HG02763 (cell line): ENCODE results near the gene HOXB3.

Source experiments
- ATAC-seq: cut with Tn5 transposase; IDR thresholded peaks from one replicate; pipeline ENCODE4 v1.9.1; 2021; ENCODE audit warnings: mild to moderate bottlenecking, moderate library complexity; ENCODE audit not compliant: unreplicated experiment

HOXB3 gene

GRCh38 chr17:48588528-48588927 is 1.5 kb downstream of the HOXB3 start:
- no peak for ATAC-seq

GRCh38 chr17:48588074-48588415 is 2.0 kb downstream of the HOXB3 start:
- no peak for ATAC-seq

GRCh38 chr17:48587276-48588073 is 2.6 kb downstream of the HOXB3 start:
- ATAC-seq = no peak

GRCh38 chr17:48586355-48587258 is 3.4 kb downstream of the HOXB3 start:
- ATAC-seq = no peak

GRCh38 chr17:48584223-48584741 is 5.8 kb downstream of the HOXB3 start:
- ATAC-seq = no peak

- ATAC-seq = no peak
Measured at GRCh38 chr17:48583708-48584222, 6.3 kb downstream of the HOXB3 start.

GRCh38 chr17:48582750-48583069 is 7.3 kb downstream of the HOXB3 start:
- ATAC-seq = no peak

- no peak for ATAC-seq
Measured at GRCh38 chr17:48579760-48580554, 10.1 kb downstream of the HOXB3 start.

GRCh38 chr17:48579471-48579759 is 10.6 kb downstream of the HOXB3 start:
- ATAC-seq = no peak

GRCh38 chr17:48578616-48579470 is 11.2 kb downstream of the HOXB3 start:
- ATAC-seq = peak; percentile 25

- ATAC-seq = peak; percentile 49
Measured at GRCh38 chr17:48577946-48578615, 12.0 kb downstream of the HOXB3 start, which contains the start of gene HOXB4. Gene HOXB4 (minus strand): TSS chr17:48578350. CDS start chr17:48578319, 31 bp downstream.

GRCh38 chr17:48577330-48577945 is 12.6 kb downstream of the HOXB3 start:
- ATAC-seq = no peak

GRCh38 chr17:48576479-48577309 is 13.3 kb downstream of the HOXB3 start:
- ATAC-seq = no peak

- no peak for ATAC-seq
Measured at GRCh38 chr17:48575673-48576478, 14.2 kb downstream of the HOXB3 start.

- ATAC-seq = no peak
Measured at GRCh38 chr17:48575066-48575582, 14.9 kb downstream of the HOXB3 start.

- no peak for ATAC-seq
Measured at GRCh38 chr17:48574505-48575065, 15.5 kb downstream of the HOXB3 start.
